Transverse colon (tissue), 4 donors: Measurements from ENCODE around the gene GSX1. TPM values are rescaled to one million over a fixed set of nuclear protein-coding genes. Genes with fewer than 3 reads are reported as not detected.
A peak's percentile ranks its signal among the peaks of the same experiment; 100 is the strongest.

Experiments used
- DNase-seq: peaks from one replicate; pipeline ENCODE4 v3.0.0-alpha.2; 2019
- H3K27ac ChIP-seq, 4 donors: fragments of 200-600 bp; sonication (generic); 2 replicates each; pipeline ENCODE4 v1.5.1; 2016 to 2018; ENCODE audit warnings: inconsistent platforms in 4 of 4
- H3K27me3 ChIP-seq: fragments of 200-600 bp; sonication (generic); 2 replicates; pipeline ENCODE4 v1.5.1; 2017; ENCODE audit warnings: inconsistent platforms
- H3K36me3 ChIP-seq, 4 donors: fragments of 200-600 bp; sonication (generic); 2 replicates each; pipeline ENCODE4 v1.5.1; 2017 to 2019; ENCODE audit warnings: inconsistent platforms in 4 of 4
- H3K4me1 ChIP-seq, 4 donors: fragments of 200-600 bp; sonication (generic); 2 replicates each; pipeline ENCODE4 v1.5.1; 2017 to 2020; ENCODE audit warnings: inconsistent platforms in 4 of 4
- H3K4me3 ChIP-seq, 4 donors: fragments of 200-600 bp; sonication (generic); 1 replicate in 1 of 4; 2 replicates in 3 of 4; pipeline versions ENCODE4 v1.5.1 to v1.6.1; 2017 to 2019; ENCODE audit warnings: inconsistent platforms in 4 of 4
- H3K9me3 ChIP-seq, 2 donors: fragments of 200-600 bp; sonication (generic); 2 replicates each; pipeline ENCODE4 v1.5.1; 2017 to 2019; ENCODE audit warnings: inconsistent platforms in 2 of 2
- CTCF ChIP-seq, 5 experiments: fragments of 200-600 bp in 3 of 5; fragments of 450-650 bp in 2 of 5; sonication (generic) in 3 of 5; IDR thresholded peaks; 1 replicate in 2 of 5; 2 replicates in 3 of 5; pipeline ENCODE4 v1.5.1; 2016 to 2017; ENCODE audit warnings: antibody characterized with exemption in 5 of 5, inconsistent platforms in 3 of 5, mild to moderate bottlenecking in 2 of 5, moderate library complexity in 1 of 5
- EP300 ChIP-seq: sonication (generic); formaldehyde crosslinking; IDR thresholded peaks from one replicate; pipeline ENCODE4 v1.6.1; 2017; ENCODE audit warnings: antibody characterized with exemption, low read depth
- POLR2A ChIP-seq: fragments of 450-650 bp; IDR thresholded peaks from one replicate; pipeline ENCODE4 v1.6.1; 2016; ENCODE audit warnings: antibody characterized with exemption, mild to moderate bottlenecking, moderate library complexity
- POLR2AphosphoS5 ChIP-seq, 3 donors: sonication (generic); formaldehyde crosslinking; IDR thresholded peaks; one replicate each; pipeline ENCODE4 v1.6.1; 2016; ENCODE audit warnings: antibody characterized with exemption in 3 of 3
- WGBS, 2 donors: methylation state at CpG; one replicate each; pipeline ENCODE4 v1.1.5; 2018; ENCODE audit warnings: low coverage in 1 of 2; 5-methylcytosine and 5-hydroxymethylcytosine counted together
- in situ Hi-C, 4 donors: fragments of 200-750 bp; cut with MboI; loops; one replicate each; pipeline versions ENCODE4 v1.15.0 to v1.15.1; 2017; ENCODE audit warnings: low sequenced_read_pairs in 3 of 4, low pct_ligation_motif_present in 1 of 4, low pct_unique_long_range_greater_than_20kb in 1 of 4
- intact Hi-C: fragments of 100-400 bp; cut with DNase I; formaldehyde crosslinking; loops from one replicate; pipeline ENCODE4 v1.15.1; 2023; ENCODE audit warnings: low total_unique reads
- total RNA-seq, 4 donors: library from RNA; depleted of rRNA; stranded (reverse); fragments of >200 nt; gene quantifications; one replicate each; pipeline ENCODE4 v1.1.0, GENCODE V29; 2016

GSX1 gene
- total RNA-seq, 4 donors from 2014 or later, result not detected

DNA sequence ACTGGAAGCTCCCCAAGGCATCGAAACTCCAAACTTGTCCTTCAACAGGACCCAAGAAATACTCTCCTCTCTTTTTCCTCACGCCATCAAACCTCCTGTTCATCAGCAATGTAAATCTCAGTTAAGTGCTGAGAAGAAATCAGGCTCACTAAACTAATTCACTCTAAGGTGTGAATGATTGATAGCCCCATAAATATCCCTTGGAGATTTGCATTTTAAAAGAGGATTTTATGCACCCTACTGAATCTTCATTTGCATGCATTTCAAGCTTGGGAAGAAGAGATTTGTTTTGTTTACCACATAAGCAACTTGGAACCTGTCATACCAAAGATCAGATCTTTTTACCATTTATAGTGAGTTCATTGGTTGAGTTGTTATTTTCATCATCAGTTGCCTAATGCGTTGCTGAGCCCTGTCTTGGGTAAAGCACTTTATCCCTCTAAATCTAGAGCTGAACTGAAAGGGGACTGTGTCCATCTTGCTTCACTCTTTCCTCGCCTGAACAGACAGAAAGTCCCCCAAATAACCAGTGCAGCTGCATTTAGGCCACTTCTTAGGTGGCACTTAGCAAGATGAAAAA, 40.2 kb upstream of the GSX1 start:
- Histone ChIP-seq H3K36me3 (no peaks in the 10 kb centered on the region), H3K4me1 (no peaks in the 10 kb centered on the region), H3K27me3 (peaks cover 5% of the 10 kb centered on the region), H3K4me3 (no peak overlapping the region), H3K9me3 (peaks cover 0 to 3% of the 10 kb centered on the region in 2 donors), H3K27ac (no peak overlapping the region)
- intact Hi-C loops (no loop called here), in situ Hi-C loops (no loop called here)
- 51% methylated on average over 4 of the region's 4 CpGs for WGBS, 2 donors
- DNase-seq, result no peak
- TF ChIP-seq EP300 (no peak), POLR2AphosphoS5 (IDR thresholded peaks at IDR 0.05) (no peak), POLR2A (no peak), CTCF (IDR thresholded peaks at IDR 0.05) (no peak)

DNA sequence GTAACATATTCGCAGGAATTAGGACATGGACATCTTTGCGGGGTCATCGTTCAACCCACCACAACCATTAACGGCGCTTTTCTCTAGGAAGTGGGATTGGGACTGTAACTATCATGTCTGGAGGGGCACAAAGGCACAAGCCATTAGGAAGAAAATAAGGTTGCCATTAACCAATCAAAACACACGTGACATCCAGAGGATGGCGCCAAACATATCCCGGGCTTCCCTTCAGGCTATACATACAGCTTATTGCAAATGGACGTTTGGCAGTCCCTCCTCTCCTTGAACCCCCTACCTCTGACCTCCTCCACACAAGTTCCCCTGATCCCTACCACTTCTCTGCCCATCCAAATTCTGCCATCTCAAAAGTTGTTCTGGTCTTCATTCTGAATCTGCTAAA, 26.6 kb upstream of the GSX1 start:
- 74% methylated on average over 9 of the region's 9 CpGs; no CpG with 5 or more reads in 1 of the 2 donors for whole genome bisulfite sequencing, 2 donors
- TF ChIP-seq CTCF (IDR thresholded peaks at IDR 0.05) (no peak), POLR2A (no peak), EP300 (no peak), POLR2AphosphoS5 (IDR thresholded peaks at IDR 0.05) (no peak)
- H3K4me1 ChIP-seq, result no peaks in the 10 kb centered on the region
- H3K36me3 ChIP-seq, result no peaks in the 10 kb centered on the region
- in situ Hi-C loops, result no loop called here
- no peak overlapping the region for H3K27ac ChIP-seq
- DNase-seq, result no peak
- intact Hi-C loops, result no loop called here
- no peak overlapping the region for H3K4me3 ChIP-seq
- peaks cover 39% of the 10 kb centered on the region for H3K27me3 ChIP-seq
- no peaks in the 10 kb centered on the region for H3K9me3 ChIP-seq

- intact Hi-C loops, result no loop called here
- H3K9me3 ChIP-seq, result no peaks in the 10 kb centered on the region
- peaks cover 24% of the 10 kb centered on the region for H3K27me3 ChIP-seq
- TF ChIP-seq EP300 (no peak), CTCF (IDR thresholded peaks at IDR 0.05) (peak in 3 of 5 experiments; percentile 26 to 30 (median 30))
- H3K36me3 ChIP-seq, result no peaks in the 10 kb centered on the region
- H3K27ac ChIP-seq, result no peak overlapping the region
- 2% methylated on average over 3 of the region's 3 CpGs; no CpG with 5 or more reads in 1 of the 2 donors for WGBS, 2 donors
- peak; percentile 36 for DNase-seq
- no peak overlapping the region for H3K4me3 ChIP-seq
- in situ Hi-C loops, result no loop called here
- no peaks in the 10 kb centered on the region for H3K4me1 ChIP-seq
These were observed 21.5 kb upstream of the GSX1 start for GRCh38 chr13:27770809-27771208.

- Histone ChIP-seq H3K9me3 (no peaks in the 10 kb centered on the region), H3K36me3 (no peaks in the 10 kb centered on the region), H3K4me3 (no peak overlapping the region), H3K4me1 (no peaks in the 10 kb centered on the region), H3K27ac (no peak overlapping the region), H3K27me3 (peaks cover 42% of the 10 kb centered on the region)
- in situ Hi-C loops (no loop called here), intact Hi-C loops (no loop called here)
- TF ChIP-seq POLR2AphosphoS5 (IDR thresholded peaks at IDR 0.05) (no peak), EP300 (no peak), POLR2A (no peak), CTCF (IDR thresholded peaks at IDR 0.05) (no peak)
- 77% methylated on average over 13 of the region's 14 CpGs; no CpG with 5 or more reads in 1 of the 2 donors for WGBS, 2 donors
- no peak for DNase-seq
These were observed 19.4 kb upstream of the GSX1 start for GRCh38 chr13:27772651-27773425.
